Measurements from ENCODE around the gene GALM.

DNA sequence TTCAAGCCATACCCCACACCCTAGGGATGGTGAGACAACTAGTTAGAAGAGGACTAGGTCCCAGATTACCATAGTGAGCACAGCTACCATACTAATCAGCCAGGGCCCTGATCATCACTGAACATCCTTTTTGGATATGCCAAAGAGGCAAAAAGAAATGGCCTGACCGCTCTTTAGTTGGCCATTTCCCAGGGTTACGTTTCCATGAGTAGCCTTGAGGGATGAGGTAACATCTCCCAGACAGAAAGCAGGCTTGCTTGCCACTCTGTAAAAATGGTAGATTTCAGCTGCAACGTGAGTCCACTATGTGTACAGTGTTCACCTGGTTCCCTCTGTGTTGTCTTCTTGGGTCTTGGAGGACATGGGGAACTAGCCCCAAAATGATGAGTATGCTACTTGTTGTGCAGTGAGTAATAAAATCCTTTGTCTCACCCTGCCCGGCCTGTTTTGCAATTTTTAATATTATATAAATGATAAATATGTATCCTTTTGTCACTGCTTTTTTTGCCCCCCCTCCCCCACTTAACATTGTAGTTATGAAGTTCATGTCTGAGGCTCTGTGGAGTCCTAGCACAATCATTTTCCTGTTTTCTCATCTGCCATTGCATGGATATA is 8.9 kb upstream of the GALM start:
- TF ChIP-seq CTCF (IDR thresholded peaks at IDR 0.05): no peak
- no peak for TF ChIP-seq POLR2AphosphoS5 (IDR thresholded peaks at IDR 0.05; ENCODE audit: low read depth, low read length)
- TF ChIP-seq, protein P1, sequence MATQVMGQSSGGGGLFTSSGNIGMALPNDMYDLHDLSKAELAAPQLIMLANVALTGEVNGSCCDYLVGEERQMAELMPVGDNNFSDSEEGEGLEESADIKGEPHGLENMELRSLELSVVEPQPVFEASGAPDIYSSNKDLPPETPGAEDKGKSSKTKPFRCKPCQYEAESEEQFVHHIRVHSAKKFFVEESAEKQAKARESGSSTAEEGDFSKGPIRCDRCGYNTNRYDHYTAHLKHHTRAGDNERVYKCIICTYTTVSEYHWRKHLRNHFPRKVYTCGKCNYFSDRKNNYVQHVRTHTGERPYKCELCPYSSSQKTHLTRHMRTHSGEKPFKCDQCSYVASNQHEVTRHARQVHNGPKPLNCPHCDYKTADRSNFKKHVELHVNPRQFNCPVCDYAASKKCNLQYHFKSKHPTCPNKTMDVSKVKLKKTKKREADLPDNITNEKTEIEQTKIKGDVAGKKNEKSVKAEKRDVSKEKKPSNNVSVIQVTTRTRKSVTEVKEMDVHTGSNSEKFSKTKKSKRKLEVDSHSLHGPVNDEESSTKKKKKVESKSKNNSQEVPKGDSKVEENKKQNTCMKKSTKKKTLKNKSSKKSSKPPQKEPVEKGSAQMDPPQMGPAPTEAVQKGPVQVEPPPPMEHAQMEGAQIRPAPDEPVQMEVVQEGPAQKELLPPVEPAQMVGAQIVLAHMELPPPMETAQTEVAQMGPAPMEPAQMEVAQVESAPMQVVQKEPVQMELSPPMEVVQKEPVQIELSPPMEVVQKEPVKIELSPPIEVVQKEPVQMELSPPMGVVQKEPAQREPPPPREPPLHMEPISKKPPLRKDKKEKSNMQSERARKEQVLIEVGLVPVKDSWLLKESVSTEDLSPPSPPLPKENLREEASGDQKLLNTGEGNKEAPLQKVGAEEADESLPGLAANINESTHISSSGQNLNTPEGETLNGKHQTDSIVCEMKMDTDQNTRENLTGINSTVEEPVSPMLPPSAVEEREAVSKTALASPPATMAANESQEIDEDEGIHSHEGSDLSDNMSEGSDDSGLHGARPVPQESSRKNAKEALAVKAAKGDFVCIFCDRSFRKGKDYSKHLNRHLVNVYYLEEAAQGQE (IDR thresholded peaks at IDR 0.05; ENCODE audit: insufficient read depth in 1 of 2, low read depth in 2 of 2, low read length in 1 of 2): no peak
- TF ChIP-seq SIN3A (IDR thresholded peaks at IDR 0.05; ENCODE audit: borderline replicate concordance, insufficient read depth, low read depth, low read length): no peak
- TF ChIP-seq TCF7L2 (IDR thresholded peaks at IDR 0.05; ENCODE audit: low read depth, low read length): no peak
